ENCODE measurements around the gene ABCA2.

ABCA2 gene

DNA sequence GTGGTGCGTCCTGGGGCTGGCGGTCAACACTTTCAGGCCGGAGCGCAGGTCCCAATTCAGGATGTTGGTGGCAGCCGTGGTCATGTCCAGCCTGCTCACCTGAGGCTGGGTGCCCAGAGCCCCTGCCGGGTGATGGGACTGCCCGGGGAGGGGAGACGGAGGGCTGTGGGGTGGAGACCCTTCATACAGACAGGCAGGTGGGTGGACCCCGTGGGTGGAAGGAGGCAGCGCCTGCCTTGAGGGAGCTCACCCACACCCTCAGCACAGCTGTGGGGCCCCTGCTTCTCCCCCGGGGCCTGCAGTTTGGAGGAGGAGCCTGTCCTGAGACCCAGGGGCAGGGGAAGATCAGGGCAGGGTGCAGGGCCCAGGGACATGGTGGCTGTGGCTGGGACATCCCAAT, 57.7 kb downstream of the ABCA2 start:
- TF ChIP-seq, protein P1, sequence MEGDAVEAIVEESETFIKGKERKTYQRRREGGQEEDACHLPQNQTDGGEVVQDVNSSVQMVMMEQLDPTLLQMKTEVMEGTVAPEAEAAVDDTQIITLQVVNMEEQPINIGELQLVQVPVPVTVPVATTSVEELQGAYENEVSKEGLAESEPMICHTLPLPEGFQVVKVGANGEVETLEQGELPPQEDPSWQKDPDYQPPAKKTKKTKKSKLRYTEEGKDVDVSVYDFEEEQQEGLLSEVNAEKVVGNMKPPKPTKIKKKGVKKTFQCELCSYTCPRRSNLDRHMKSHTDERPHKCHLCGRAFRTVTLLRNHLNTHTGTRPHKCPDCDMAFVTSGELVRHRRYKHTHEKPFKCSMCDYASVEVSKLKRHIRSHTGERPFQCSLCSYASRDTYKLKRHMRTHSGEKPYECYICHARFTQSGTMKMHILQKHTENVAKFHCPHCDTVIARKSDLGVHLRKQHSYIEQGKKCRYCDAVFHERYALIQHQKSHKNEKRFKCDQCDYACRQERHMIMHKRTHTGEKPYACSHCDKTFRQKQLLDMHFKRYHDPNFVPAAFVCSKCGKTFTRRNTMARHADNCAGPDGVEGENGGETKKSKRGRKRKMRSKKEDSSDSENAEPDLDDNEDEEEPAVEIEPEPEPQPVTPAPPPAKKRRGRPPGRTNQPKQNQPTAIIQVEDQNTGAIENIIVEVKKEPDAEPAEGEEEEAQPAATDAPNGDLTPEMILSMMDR (IDR thresholded peaks at IDR 0.05; ENCODE audit: extremely low read depth, missing control alignments), result no peak
- DNase-seq (ENCODE audit: low spot score), result no peak

DNA sequence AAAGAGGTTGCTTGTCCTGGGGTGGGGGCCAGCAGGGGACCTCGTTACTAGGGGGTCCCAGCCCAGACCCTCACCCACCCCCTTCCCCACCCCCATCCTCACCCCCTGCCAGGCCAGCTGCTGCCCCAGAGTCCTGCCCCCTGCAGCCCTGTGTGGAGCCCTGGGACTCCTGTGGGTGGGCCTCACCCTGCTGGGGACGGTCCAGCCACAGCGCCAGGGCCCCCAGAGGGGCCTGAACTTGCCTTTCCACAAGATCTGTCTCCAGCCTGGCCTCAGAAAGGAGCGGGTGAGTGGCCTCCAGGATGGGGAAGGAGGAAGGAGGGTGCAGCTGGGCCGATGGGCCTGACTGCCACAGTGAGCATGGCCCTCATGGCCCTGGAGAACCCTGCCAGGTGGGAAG, 58.3 kb downstream of the ABCA2 start:
- DNase-seq (ENCODE audit: low spot score), result no peak
- TF ChIP-seq, protein P1 (IDR thresholded peaks at IDR 0.05; ENCODE audit: extremely low read depth, missing control alignments), result no peak

DNA sequence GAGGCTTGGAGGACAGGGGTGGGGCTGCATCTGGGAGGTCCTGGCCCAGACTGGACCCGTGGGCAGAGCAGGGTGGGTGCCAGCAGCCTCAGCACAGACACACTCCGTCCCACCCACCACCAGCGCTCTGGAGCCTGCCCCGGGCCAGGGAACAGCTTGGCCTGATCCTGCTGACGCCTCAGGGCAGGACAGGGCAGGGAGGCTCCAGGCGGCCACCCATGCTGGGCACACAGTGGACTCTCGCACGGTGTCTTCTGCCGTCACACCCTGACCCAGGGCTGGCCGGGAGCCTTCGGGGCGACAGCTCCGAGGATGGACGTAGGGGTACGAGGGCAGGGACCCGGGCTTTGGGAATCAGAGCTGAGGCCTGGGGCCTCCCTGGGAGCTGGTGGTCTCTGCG, 58.9 kb downstream of the ABCA2 start:
- TF ChIP-seq, protein P1 (IDR thresholded peaks at IDR 0.05; ENCODE audit: extremely low read depth, missing control alignments), result no peak
- DNase-seq (ENCODE audit: low spot score), result no peak

DNA sequence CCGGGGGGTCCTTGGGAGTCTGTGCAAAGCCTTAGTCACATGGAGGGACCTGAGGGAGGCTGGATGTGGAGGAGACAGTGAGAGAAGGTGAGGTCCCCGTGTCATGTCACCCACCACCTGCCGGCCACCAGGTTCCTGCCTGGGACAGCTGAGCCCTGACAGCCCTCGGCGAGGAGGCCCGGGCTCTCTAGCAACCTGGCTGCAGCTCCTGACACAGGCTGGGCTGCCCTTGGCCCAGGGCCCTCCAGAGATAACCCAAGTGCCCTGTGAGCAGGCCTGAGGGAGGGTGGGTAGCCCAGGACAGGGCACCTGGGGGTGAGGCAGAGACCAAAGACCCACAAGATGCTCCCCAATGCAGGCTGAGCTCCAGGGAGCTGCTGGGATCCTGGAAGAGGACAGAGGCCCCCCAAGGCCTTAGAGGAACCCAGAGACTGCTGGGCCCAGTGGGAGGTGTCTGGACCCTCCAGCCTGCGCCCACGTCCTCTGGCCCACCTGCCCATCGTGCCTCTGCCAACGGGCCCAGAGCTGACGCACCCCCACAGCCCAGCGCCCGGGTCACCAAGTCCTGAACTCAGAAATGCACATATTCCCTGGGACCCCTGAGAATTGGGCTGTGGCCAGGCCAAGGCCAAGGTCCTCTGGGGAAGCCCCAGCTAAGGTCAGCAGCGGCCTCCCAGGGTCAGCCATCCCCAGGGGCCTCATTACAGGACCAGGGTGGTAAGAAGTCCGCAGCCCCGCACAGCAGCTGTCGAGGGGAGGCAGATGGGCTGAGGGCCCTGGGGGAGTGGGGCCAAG, 59.5 kb downstream of the ABCA2 start:
- no peak for DNase-seq (ENCODE audit: low spot score)
- TF ChIP-seq, protein P1 (IDR thresholded peaks at IDR 0.05; ENCODE audit: extremely low read depth, missing control alignments), result no peak

DNA sequence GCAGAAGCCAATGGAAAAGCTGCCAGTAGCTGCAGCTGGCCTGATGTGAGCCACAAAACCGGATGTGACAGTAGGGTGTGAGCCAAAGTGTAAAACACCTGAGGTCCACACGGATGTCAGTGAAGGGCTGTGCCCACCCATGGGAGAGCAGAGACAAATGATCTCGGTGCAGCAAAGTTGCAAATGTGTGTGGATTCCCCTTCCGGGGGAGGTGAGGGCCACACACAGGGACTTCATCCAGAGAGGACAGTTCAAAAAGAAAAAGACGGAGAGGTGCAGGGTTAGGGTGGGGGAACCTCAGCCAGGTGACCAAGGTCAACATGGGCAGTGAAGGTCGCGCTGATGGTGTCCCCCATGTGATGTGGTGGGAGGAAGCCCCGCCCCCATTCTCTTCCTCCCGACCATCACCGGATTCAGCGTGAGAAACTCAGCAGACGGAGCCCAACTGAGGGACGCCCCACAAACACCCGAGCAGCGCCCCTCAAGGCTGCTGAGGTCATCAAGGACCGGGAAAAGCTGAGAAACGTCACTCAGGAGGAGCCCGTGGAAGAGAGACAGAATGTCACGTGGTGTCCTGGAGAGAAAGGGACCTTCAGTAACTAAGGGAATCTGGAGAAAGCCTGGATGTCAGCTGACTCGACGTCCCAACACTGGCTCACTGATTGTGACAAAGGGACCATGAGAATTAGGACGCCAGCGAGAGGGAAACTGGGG, 62.1 kb downstream of the ABCA2 start:
- TF ChIP-seq, protein P1 (IDR thresholded peaks at IDR 0.05; ENCODE audit: extremely low read depth, missing control alignments), result no peak
- DNase-seq (ENCODE audit: low spot score), result no peak

DNA sequence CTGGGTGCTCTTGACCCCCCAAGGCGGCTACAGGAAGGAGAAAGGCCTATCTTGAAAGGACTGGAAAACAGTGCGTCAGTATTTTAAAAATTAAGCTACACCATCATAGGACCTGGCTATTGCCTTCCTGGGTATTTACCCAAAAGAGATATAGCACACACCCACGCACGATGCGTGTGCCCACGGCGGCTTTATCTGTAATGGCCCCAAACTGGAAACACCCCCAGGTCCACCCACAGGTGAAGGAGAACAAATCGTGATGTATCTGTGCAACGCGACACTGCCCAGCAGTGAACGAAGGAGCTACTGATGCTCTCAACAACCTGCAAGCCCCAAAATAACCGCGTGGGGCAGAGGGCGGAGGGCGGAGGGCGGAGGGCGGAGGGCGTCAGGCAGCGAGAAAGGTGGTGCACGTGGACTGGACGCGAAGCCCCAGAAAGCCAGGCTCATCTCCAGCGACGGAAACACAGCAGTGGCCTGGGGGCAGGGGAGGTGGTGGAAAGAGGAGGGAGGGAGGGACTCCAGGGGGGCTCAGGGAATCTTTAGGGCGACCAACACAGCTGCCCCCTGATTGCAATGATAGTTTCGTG, 63.1 kb downstream of the ABCA2 start:
- TF ChIP-seq, protein P1 (IDR thresholded peaks at IDR 0.05; ENCODE audit: extremely low read depth, missing control alignments), result no peak
- no peak for DNase-seq (ENCODE audit: low spot score)

DNA sequence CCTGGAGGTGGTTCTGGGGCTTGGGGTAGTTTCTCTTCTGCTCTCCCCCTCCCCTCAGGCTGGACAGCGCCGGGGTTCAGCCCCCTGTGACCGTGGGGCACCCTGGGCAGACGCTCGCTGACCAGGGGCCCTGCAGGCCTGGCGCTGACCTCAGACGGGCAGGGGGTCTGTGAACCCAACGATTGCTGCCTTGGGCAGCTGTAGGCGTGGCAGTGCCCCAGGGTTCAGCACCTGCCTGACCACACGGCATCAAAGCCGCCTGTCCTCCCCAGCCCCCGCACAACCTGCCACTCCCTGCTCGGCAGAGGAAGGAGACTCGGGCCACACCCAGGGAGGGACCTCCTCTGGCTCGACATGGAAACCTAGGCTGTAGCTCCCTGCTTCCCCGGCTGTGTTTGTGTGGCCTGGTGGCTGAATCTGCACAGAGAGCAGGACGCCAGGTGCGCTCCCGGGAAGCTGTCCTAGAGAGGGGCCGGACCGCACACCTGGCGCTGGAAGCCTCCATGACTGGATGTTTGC, 63.8 kb downstream of the ABCA2 start:
- no peak for DNase-seq (ENCODE audit: low spot score)
- TF ChIP-seq, protein P1 (IDR thresholded peaks at IDR 0.05; ENCODE audit: extremely low read depth, missing control alignments), result no peak
